HG03432 (cell line): Measurements from ENCODE around the gene PDGFRB.

Source experiments
- ATAC-seq: cut with Tn5 transposase; IDR thresholded peaks from one replicate; pipeline ENCODE4 v1.9.1; 2021; ENCODE audit warnings: mild to moderate bottlenecking, moderate library complexity; ENCODE audit not compliant: unreplicated experiment

The PDGFRB gene

GRCh38 chr5:150155258-150156026, at the start of gene PDGFRB:
TSS of gene PDGFRB (minus strand) at chr5:150155845. CDS start at chr5:150137047, 18,798 bp downstream.
- ATAC-seq = peak; percentile 68

- ATAC-seq = no peak
Measured at GRCh38 chr5:150204590-150204960, 48.9 kb upstream of the PDGFRB start.

GRCh38 chr5:150203832-150204589, 48.4 kb upstream of the PDGFRB start:
- no peak for ATAC-seq

GRCh38 chr5:150202501-150202900, 46.9 kb upstream of the PDGFRB start:
- no peak for ATAC-seq

- no peak for ATAC-seq
Measured at GRCh38 chr5:150197476-150197875, 41.8 kb upstream of the PDGFRB start.

GRCh38 chr5:150196986-150197385, 41.3 kb upstream of the PDGFRB start:
- no peak for ATAC-seq

- ATAC-seq = no peak
Measured at GRCh38 chr5:150196514-150196913, 40.9 kb upstream of the PDGFRB start.

- no peak for ATAC-seq
Measured at GRCh38 chr5:150195736-150196485, 40.3 kb upstream of the PDGFRB start.

GRCh38 chr5:150192462-150192861, 36.8 kb upstream of the PDGFRB start:
- no peak for ATAC-seq

GRCh38 chr5:150190987-150191386, 35.3 kb upstream of the PDGFRB start:
- no peak for ATAC-seq

GRCh38 chr5:150190503-150190979, 34.9 kb upstream of the PDGFRB start:
- ATAC-seq = no peak

GRCh38 chr5:150189728-150190502, 34.3 kb upstream of the PDGFRB start, which contains the start of gene SLC6A7:
TSS of gene SLC6A7 (plus strand) at chr5:150190062. CDS start at chr5:150190328, 266 bp downstream.
- ATAC-seq = no peak

GRCh38 chr5:150189326-150189725, 33.7 kb upstream of the PDGFRB start:
- ATAC-seq = no peak

- no peak for ATAC-seq
Measured at GRCh38 chr5:150188146-150188842, 32.6 kb upstream of the PDGFRB start.

- ATAC-seq = no peak
Measured at GRCh38 chr5:150186897-150187296, 31.3 kb upstream of the PDGFRB start.

- no peak for ATAC-seq
Measured at GRCh38 chr5:150186137-150186536, 30.5 kb upstream of the PDGFRB start.

GRCh38 chr5:150184990-150185912, 29.6 kb upstream of the PDGFRB start:
- ATAC-seq = no peak

- ATAC-seq = no peak
Measured at GRCh38 chr5:150184006-150184405, 28.4 kb upstream of the PDGFRB start.

GRCh38 chr5:150183436-150183835, 27.8 kb upstream of the PDGFRB start:
- no peak for ATAC-seq
